HCT116 (cell line): ENCODE results near the gene DTD1.

Source experiments
- CTCF ChIP-seq, 3 experiments: fragments of 200-600 bp in 1 of 3; sonication (generic) in 1 of 3; IDR thresholded peaks in 2 of 3; conservative IDR thresholded peaks in 1 of 3; 2 replicates each; pipeline ENCODE4 v1.5.1; 2012 to 2017; ENCODE audit warnings: low read depth in 2 of 3, low read length in 2 of 3, antibody characterized with exemption in 1 of 3, borderline replicate concordance in 1 of 3, control low read depth in 1 of 3, mild to moderate bottlenecking in 1 of 3, mixed read lengths in 1 of 3, mixed run types in 1 of 3, moderate library complexity in 1 of 3; ENCODE audit not compliant: insufficient read depth in 1 of 3
- POLR2A ChIP-seq: IDR thresholded peaks from 2 replicates; pipeline ENCODE4 v1.7.0; 2011; ENCODE audit warnings: borderline replicate concordance; ENCODE audit not compliant: insufficient read depth, insufficient read length; ENCODE audit errors: extremely low read depth
- POLR2AphosphoS5 ChIP-seq: IDR thresholded peaks from 2 replicates; pipeline ENCODE4 v1.6.1; 2011; ENCODE audit warnings: mild to moderate bottlenecking, low read depth, low read length, moderate library complexity
- REST ChIP-seq: IDR thresholded peaks from 2 replicates; pipeline ENCODE4 v1.6.1; 2012; ENCODE audit warnings: low read depth
- SRF ChIP-seq: IDR thresholded peaks from 2 replicates; pipeline ENCODE4 v1.6.1; 2012; ENCODE audit warnings: low read depth

GRCh38 chr20:18666803-18667415, 79.1 kb downstream of the DTD1 start:
- TF ChIP-seq CTCF (IDR thresholded peaks at IDR 0.05 in 2 of 3, conservative IDR thresholded peaks at IDR 0.05 in 1 of 3; ENCODE audit: borderline replicate concordance in 1 of 3, insufficient read depth in 1 of 3, low read depth in 2 of 3, low read length in 2 of 3), result no peak
- TF ChIP-seq POLR2AphosphoS5, result no peak
- TF ChIP-seq POLR2A, result no peak
- TF ChIP-seq SRF, result no peak
- no peak for TF ChIP-seq REST
